ENCODE data around the gene C15orf61.

- no peak for TF ChIP-seq CTCF (IDR thresholded peaks at IDR 0.05; ENCODE audit: poor library complexity, severe bottlenecking)
- no peak for TF ChIP-seq EZH2 (IDR thresholded peaks at IDR 0.05; ENCODE audit: borderline replicate concordance, insufficient read depth, low read length, poor library complexity, severe bottlenecking)
- no peak for TF ChIP-seq POLR2AphosphoS5 (IDR thresholded peaks at IDR 0.05)
- TF ChIP-seq RAD21 (conservative IDR thresholded peaks at IDR 0.05), result no peak
- TF ChIP-seq EP300 (conservative IDR thresholded peaks at IDR 0.05; ENCODE audit: poor library complexity, severe bottlenecking), result no peak
- TF ChIP-seq TAF1 (IDR thresholded peaks at IDR 0.05; ENCODE audit: low read depth), result no peak
- TF ChIP-seq MXI1 (conservative IDR thresholded peaks at IDR 0.05; ENCODE audit: poor library complexity, severe bottlenecking), result no peak
Observed at GRCh38 chr15:67564968-67565345, 44.0 kb downstream of the C15orf61 start.

All from neural cell (in vitro differentiated cells).